SK-N-SH treated with all-trans-retinoic acid at 6 μM for 48 hours (cell line): ENCODE measurements around the gene SH3TC2.

Experiments
- ATAC-seq: fragments of 200-7000 bp; cut with Tn5 transposase; 3 replicates; pipeline ENCODE4 v1.9.1; 2020; ENCODE audit warnings: mild to moderate bottlenecking, moderate library complexity
- ARNTL ChIP-seq: fragments of 450-650 bp; formaldehyde crosslinking; IDR thresholded peaks from 2 replicates; pipeline ENCODE4 v1.5.0; 2020; ENCODE audit warnings: low read depth, mild to moderate bottlenecking, moderate library complexity, borderline replicate concordance
- BACH2 ChIP-seq: fragments of 250-450 bp; sonication (Bioruptor Pico); IDR thresholded peaks from 2 replicates; pipeline ENCODE4 v1.9.0; 2021; ENCODE audit warnings: mild to moderate bottlenecking, borderline replicate concordance
- CSDC2 ChIP-seq: fragments of 250-450 bp; sonication (Bioruptor Pico); IDR thresholded peaks from 2 replicates; pipeline ENCODE4 v1.5.0; 2020; ENCODE audit warnings: mild to moderate bottlenecking, moderate library complexity
- ESRRG ChIP-seq: fragments of 250-450 bp; sonication (Bioruptor Pico); IDR thresholded peaks from 2 replicates; pipeline ENCODE4 v1.6.1; 2021; ENCODE audit warnings: mild to moderate bottlenecking
- GLIS3 ChIP-seq: fragments of 250-450 bp; sonication (Bioruptor Pico); IDR thresholded peaks from 2 replicates; pipeline ENCODE4 v1.5.0; 2020; ENCODE audit warnings: mild to moderate bottlenecking, moderate library complexity
- ISL1 ChIP-seq: fragments of 250-450 bp; sonication (Bioruptor Pico); IDR thresholded peaks from 2 replicates; pipeline ENCODE4 v2.1.2; 2022; ENCODE audit warnings: mild to moderate bottlenecking, moderate library complexity
- OSR1 ChIP-seq: fragments of 250-450 bp; sonication (Bioruptor Pico); IDR thresholded peaks from 2 replicates; pipeline ENCODE4 v1.8.0; 2022; ENCODE audit warnings: moderate library complexity, mild to moderate bottlenecking, inconsistent platforms
- RARB ChIP-seq: fragments of 250-450 bp; sonication (Bioruptor Pico); IDR thresholded peaks from 2 replicates; pipeline ENCODE4 v1.8.0; 2021; ENCODE audit warnings: mild to moderate bottlenecking, moderate library complexity
- SNAI2 ChIP-seq: fragments of 250-450 bp; sonication (Bioruptor Pico); IDR thresholded peaks from 2 replicates; pipeline ENCODE4 v1.5.0; 2020; ENCODE audit warnings: mild to moderate bottlenecking, moderate library complexity
- TCF4 ChIP-seq: fragments of 250-450 bp; sonication (Bioruptor Pico); IDR thresholded peaks from 2 replicates; pipeline ENCODE4 v1.8.0; 2021; ENCODE audit warnings: mild to moderate bottlenecking, moderate library complexity, borderline replicate concordance
- TOX ChIP-seq: fragments of 250-450 bp; sonication (Bioruptor Pico); IDR thresholded peaks from 2 replicates; pipeline ENCODE4 v1.8.0; 2021; ENCODE audit warnings: mild to moderate bottlenecking, moderate library complexity, borderline replicate concordance
- ZC3H10 ChIP-seq: fragments of 250-450 bp; sonication (Bioruptor Pico); IDR thresholded peaks from 2 replicates; pipeline ENCODE4 v1.5.1; 2021; ENCODE audit warnings: mild to moderate bottlenecking, moderate library complexity
- ZFP3 ChIP-seq: fragments of 250-450 bp; sonication (Bioruptor Pico); IDR thresholded peaks from 2 replicates; pipeline ENCODE4 v1.5.0; 2020; ENCODE audit warnings: mild to moderate bottlenecking, moderate library complexity
- ZFP30 ChIP-seq: fragments of 450-650 bp; formaldehyde crosslinking; IDR thresholded peaks from 2 replicates; pipeline ENCODE4 v1.5.0; 2022; ENCODE audit warnings: mild to moderate bottlenecking, moderate library complexity
- ZNF565 ChIP-seq: fragments of 450-650 bp; formaldehyde crosslinking; conservative IDR thresholded peaks from 2 replicates; pipeline ENCODE4 v1.5.0; 2020; ENCODE audit warnings: low read depth, mild to moderate bottlenecking, moderate library complexity
- ZNF70 ChIP-seq: fragments of 450-650 bp; formaldehyde crosslinking; IDR thresholded peaks from 2 replicates; pipeline ENCODE4 v1.5.0; 2020; ENCODE audit warnings: mild to moderate bottlenecking, moderate library complexity
- ZNF8 ChIP-seq: fragments of 450-650 bp; formaldehyde crosslinking; IDR thresholded peaks from 2 replicates; pipeline ENCODE4 v1.5.0; 2020; ENCODE audit warnings: mild to moderate bottlenecking, moderate library complexity
- TF ChIP-seq, protein P1 (sequence below): fragments of 250-450 bp; sonication (Bioruptor Pico); IDR thresholded peaks from 2 replicates; pipeline ENCODE4 v1.8.0; 2020; ENCODE audit warnings: mild to moderate bottlenecking, moderate library complexity, borderline replicate concordance
- TF ChIP-seq, protein P2 (sequence below): fragments of 250-450 bp; sonication (Bioruptor Pico); IDR thresholded peaks from 2 replicates; pipeline ENCODE4 v1.5.1; 2020; ENCODE audit warnings: low read depth, mild to moderate bottlenecking, moderate library complexity
- TF ChIP-seq, protein P3 (sequence below): fragments of 250-450 bp; sonication (Bioruptor Pico); IDR thresholded peaks from 2 replicates; pipeline ENCODE4 v1.5.1; 2021; ENCODE audit warnings: mild to moderate bottlenecking, moderate library complexity
- TF ChIP-seq, protein P4 (sequence below): fragments of 250-450 bp; sonication (Bioruptor Pico); IDR thresholded peaks from 2 replicates; pipeline ENCODE4 v1.8.0; 2021; ENCODE audit warnings: low read depth, mild to moderate bottlenecking, moderate library complexity, borderline replicate concordance
- TF ChIP-seq, protein P5 (sequence below): fragments of 250-450 bp; sonication (Bioruptor Pico); IDR thresholded peaks from 2 replicates; pipeline ENCODE4 v1.5.0; 2020; ENCODE audit warnings: mild to moderate bottlenecking, moderate library complexity

The SH3TC2 gene

DNA sequence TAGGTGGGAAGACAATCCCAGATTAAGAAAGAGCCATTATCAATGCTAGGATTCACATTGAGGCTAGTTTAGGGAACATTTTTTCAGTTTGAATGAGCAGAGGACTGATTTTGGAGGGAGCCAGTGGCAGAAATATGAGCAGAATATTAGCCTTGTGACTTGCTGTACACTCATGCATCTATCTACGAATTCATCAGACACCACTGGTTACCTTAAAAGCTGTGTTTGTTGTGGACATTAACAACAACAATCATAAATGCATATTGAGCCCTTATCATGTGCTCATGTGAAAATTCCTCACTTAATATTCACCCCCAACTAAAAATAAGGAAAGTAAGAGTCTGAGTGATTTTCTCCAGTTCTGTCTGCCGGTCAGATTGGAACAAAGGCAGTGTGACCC, 9.9 kb upstream of the SH3TC2 start:
- no peak for TF ChIP-seq GLIS3 (CRISPR knock-in tag)
- TF ChIP-seq SNAI2 = no peak
- TF ChIP-seq ZNF8 (CRISPR knock-in tag) = no peak
- no peak for ATAC-seq

DNA sequence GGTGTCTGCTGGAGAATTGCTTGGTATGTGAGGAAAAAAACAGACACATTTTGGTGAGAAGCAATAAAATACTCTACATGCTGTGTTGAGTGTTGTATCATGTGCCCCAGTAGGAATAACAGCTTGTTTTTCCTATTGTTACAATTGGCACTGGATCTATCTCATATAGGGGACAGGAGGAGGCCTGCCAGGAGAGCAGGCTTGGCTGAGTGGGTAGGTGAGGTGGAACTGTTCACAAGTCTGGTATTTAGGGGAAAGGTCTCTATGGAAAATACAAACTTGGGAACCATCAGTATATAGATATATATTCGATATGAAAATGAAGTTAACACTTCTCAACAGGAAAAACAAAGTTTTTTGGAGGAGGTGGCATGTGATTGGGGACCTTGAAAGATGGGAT, 9.5 kb upstream of the SH3TC2 start:
- no peak for ATAC-seq
- TF ChIP-seq, protein P1, sequence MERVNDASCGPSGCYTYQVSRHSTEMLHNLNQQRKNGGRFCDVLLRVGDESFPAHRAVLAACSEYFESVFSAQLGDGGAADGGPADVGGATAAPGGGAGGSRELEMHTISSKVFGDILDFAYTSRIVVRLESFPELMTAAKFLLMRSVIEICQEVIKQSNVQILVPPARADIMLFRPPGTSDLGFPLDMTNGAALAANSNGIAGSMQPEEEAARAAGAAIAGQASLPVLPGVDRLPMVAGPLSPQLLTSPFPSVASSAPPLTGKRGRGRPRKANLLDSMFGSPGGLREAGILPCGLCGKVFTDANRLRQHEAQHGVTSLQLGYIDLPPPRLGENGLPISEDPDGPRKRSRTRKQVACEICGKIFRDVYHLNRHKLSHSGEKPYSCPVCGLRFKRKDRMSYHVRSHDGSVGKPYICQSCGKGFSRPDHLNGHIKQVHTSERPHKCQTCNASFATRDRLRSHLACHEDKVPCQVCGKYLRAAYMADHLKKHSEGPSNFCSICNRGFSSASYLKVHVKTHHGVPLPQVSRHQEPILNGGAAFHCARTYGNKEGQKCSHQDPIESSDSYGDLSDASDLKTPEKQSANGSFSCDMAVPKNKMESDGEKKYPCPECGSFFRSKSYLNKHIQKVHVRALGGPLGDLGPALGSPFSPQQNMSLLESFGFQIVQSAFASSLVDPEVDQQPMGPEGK (CRISPR knock-in tag) = no peak
- TF ChIP-seq ZNF8 (CRISPR knock-in tag) (no peak), ISL1 (CRISPR knock-in tag) (no peak), SNAI2 (no peak), ZFP3 (no peak), BACH2 (no peak), TOX (no peak), ZC3H10 (CRISPR knock-in tag) (no peak), RARB (no peak), ZNF565 (CRISPR knock-in tag) (no peak), OSR1 (CRISPR knock-in tag) (no peak), TCF4 (CRISPR knock-in tag) (no peak), ARNTL (CRISPR knock-in tag) (no peak), ZFP30 (CRISPR knock-in tag) (no peak), CSDC2 (no peak), ZNF70 (CRISPR knock-in tag) (no peak)
- TF ChIP-seq, protein P2, sequence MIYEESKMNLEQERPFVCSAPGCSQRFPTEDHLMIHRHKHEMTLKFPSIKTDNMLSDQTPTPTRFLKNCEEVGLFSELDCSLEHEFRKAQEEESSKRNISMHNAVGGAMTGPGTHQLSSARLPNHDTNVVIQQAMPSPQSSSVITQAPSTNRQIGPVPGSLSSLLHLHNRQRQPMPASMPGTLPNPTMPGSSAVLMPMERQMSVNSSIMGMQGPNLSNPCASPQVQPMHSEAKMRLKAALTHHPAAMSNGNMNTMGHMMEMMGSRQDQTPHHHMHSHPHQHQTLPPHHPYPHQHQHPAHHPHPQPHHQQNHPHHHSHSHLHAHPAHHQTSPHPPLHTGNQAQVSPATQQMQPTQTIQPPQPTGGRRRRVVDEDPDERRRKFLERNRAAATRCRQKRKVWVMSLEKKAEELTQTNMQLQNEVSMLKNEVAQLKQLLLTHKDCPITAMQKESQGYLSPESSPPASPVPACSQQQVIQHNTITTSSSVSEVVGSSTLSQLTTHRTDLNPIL (CRISPR knock-in tag) = no peak
- TF ChIP-seq, protein P3, sequence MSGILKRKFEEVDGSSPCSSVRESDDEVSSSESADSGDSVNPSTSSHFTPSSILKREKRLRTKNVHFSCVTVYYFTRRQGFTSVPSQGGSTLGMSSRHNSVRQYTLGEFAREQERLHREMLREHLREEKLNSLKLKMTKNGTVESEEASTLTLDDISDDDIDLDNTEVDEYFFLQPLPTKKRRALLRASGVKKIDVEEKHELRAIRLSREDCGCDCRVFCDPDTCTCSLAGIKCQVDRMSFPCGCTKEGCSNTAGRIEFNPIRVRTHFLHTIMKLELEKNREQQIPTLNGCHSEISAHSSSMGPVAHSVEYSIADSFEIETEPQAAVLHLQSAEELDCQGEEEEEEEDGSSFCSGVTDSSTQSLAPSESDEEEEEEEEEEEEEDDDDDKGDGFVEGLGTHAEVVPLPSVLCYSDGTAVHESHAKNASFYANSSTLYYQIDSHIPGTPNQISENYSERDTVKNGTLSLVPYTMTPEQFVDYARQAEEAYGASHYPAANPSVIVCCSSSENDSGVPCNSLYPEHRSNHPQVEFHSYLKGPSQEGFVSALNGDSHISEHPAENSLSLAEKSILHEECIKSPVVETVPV (CRISPR knock-in tag) = no peak
- TF ChIP-seq, protein P4, sequence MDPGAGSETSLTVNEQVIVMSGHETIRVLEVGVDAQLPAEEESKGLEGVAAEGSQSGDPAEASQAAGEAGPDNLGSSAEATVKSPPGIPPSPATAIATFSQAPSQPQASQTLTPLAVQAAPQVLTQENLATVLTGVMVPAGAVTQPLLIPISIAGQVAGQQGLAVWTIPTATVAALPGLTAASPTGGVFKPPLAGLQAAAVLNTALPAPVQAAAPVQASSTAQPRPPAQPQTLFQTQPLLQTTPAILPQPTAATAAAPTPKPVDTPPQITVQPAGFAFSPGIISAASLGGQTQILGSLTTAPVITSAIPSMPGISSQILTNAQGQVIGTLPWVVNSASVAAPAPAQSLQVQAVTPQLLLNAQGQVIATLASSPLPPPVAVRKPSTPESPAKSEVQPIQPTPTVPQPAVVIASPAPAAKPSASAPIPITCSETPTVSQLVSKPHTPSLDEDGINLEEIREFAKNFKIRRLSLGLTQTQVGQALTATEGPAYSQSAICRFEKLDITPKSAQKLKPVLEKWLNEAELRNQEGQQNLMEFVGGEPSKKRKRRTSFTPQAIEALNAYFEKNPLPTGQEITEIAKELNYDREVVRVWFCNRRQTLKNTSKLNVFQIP = no peak
- TF ChIP-seq, protein P5, sequence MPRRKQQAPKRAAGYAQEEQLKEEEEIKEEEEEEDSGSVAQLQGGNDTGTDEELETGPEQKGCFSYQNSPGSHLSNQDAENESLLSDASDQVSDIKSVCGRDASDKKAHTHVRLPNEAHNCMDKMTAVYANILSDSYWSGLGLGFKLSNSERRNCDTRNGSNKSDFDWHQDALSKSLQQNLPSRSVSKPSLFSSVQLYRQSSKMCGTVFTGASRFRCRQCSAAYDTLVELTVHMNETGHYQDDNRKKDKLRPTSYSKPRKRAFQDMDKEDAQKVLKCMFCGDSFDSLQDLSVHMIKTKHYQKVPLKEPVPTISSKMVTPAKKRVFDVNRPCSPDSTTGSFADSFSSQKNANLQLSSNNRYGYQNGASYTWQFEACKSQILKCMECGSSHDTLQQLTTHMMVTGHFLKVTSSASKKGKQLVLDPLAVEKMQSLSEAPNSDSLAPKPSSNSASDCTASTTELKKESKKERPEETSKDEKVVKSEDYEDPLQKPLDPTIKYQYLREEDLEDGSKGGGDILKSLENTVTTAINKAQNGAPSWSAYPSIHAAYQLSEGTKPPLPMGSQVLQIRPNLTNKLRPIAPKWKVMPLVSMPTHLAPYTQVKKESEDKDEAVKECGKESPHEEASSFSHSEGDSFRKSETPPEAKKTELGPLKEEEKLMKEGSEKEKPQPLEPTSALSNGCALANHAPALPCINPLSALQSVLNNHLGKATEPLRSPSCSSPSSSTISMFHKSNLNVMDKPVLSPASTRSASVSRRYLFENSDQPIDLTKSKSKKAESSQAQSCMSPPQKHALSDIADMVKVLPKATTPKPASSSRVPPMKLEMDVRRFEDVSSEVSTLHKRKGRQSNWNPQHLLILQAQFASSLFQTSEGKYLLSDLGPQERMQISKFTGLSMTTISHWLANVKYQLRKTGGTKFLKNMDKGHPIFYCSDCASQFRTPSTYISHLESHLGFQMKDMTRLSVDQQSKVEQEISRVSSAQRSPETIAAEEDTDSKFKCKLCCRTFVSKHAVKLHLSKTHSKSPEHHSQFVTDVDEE (CRISPR knock-in tag) = no peak

DNA sequence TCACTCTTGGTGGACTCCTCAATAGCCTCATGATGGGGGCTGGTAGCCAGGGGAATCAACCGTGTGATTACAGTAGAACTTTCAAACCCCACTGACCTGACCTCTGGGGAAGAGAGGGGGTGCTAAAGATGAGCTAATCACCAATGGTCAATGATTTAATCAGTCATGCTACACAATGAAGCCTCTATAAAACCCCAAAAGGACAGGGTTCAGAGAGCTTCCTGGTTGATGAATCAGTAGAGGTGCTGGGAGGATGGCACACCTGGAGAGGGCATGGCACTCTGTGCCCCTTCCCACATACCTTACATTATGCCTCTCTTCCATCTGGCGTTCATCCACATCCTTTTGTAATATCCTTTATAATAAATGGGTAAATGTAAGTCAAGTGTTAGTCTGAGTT, 8.9 kb upstream of the SH3TC2 start:
- no peak for TF ChIP-seq ESRRG (CRISPR knock-in tag)
- TF ChIP-seq ZFP30 (CRISPR knock-in tag) = no peak
- no peak for TF ChIP-seq TCF4 (CRISPR knock-in tag)
- no peak for TF ChIP-seq TOX
- TF ChIP-seq ARNTL (CRISPR knock-in tag) = no peak
- no peak for TF ChIP-seq RARB
- no peak for TF ChIP-seq ZNF8 (CRISPR knock-in tag)
- no peak for TF ChIP-seq ZNF565 (CRISPR knock-in tag)
- TF ChIP-seq, protein P5 (CRISPR knock-in tag) = no peak
- TF ChIP-seq, protein P4 = no peak
- ATAC-seq = no peak
